ENCODE data around the gene WDR82.

DNA sequence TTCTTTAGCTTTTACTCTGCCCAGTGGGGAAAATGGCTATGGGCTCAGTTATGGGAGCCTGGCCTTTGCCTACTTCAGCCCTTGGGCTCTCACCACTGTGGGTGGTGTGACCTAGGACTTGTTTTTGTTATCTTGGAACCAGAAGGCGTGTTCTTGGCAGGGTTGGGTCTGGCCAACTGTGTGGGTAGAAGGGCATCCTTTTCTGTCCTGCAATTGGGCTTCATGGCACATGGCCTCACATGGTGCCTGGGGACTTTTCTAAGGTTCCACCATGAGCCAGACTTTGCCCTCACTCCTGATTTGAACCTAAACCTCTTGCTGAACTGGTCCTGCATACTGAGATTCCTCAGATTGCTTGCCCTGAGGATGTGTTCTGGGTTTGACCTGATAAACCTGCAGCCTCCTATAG is 10.9 kb upstream of the WDR82 start:
- no peak for TF ChIP-seq POLR2A (IDR thresholded peaks at IDR 0.05)
- TF ChIP-seq, protein P1, sequence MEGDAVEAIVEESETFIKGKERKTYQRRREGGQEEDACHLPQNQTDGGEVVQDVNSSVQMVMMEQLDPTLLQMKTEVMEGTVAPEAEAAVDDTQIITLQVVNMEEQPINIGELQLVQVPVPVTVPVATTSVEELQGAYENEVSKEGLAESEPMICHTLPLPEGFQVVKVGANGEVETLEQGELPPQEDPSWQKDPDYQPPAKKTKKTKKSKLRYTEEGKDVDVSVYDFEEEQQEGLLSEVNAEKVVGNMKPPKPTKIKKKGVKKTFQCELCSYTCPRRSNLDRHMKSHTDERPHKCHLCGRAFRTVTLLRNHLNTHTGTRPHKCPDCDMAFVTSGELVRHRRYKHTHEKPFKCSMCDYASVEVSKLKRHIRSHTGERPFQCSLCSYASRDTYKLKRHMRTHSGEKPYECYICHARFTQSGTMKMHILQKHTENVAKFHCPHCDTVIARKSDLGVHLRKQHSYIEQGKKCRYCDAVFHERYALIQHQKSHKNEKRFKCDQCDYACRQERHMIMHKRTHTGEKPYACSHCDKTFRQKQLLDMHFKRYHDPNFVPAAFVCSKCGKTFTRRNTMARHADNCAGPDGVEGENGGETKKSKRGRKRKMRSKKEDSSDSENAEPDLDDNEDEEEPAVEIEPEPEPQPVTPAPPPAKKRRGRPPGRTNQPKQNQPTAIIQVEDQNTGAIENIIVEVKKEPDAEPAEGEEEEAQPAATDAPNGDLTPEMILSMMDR (IDR thresholded peaks at IDR 0.05), result no peak
